Stimulated activated CD8-positive, alpha-beta memory T cell treated with anti-CD3 and anti-CD28 coated beads, Interleukin-7, amount 100 ng/mL, for 4 hours (primary cell): ENCODE results near the gene TMEM131L.

Source experiments
- DNase-seq, 2 donors: peaks; one replicate each; pipeline ENCODE4 v3.0.0-alpha.2; 2020; ENCODE audit warnings: low read depth in 2 of 2

The TMEM131L gene

DNA sequence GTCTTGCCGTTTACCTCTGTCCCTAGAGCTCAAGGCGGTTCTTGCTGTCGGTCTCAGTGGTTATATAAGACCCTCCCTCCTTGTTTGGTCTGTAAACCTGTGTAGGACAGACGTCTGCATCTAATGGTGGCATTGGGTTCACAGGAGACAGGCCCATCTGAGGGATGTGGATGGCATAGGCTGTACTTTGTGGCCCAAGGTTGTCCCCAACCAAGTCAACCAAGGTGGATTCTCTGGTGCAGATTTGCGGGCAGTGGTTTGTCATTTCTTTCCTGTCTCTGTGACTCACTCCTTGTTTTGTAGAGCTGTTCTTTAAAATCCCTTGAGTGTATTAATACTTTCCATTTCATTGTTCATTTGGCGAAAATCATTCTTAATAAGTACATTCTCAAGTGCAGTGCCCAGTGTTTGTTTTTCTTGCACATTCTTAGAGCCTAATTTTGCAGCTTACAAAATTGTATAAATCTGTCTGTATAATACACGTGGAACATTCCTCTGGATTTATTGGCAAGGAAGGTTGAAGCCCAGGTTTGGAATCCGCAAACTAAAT is 149.9 kb downstream of the TMEM131L start:
- DNase-seq: peak in 1 of 2 donors; percentile 13

DNA sequence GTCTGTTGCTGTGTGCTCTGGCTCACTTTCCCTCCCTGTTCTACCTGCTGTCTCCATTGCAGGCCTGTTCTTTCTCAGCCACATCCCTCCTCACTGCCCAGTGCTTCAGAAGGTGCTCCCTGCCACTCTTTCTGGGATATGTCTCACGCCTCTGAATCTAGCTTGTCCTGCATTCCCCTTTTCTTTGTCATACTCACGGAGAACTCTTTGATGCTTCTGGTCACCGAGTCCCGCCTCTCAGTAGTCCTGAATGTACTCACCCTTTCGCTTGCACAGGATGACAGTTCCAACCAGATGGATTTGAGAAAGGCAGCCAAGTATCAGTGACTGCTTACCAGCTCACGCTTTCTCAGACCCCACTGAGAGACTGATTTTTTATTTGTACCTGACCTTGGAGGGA is 152.7 kb downstream of the TMEM131L start:
- DNase-seq: no peak

DNA sequence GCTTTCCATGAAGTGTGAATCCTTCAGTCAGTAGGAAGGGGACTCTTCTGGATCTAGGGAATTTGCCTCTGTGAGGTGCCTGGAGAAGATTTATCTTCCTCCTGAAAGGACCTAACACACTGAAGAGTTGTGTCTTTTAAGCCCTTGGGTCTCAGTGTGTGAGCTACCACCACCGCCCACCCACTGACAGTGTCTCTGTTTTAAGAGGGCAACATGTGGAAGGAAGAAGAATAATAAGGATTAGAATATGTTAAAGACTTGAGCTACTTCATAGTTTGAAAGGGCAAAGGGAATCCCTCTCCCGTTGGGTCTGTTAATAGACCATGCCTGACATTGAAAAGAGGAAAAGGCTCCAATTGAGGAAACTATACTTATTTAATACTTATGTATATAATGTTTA is 153.7 kb downstream of the TMEM131L start:
- no peak for DNase-seq

- no peak for DNase-seq
These were observed 154.2 kb downstream of the TMEM131L start for GRCh38 chr4:153620352-153620751.

GRCh38 chr4:153622093-153622492 is 155.9 kb downstream of the TMEM131L start:
- no peak for DNase-seq

GRCh38 chr4:153622778-153623240 is 156.6 kb downstream of the TMEM131L start:
- DNase-seq: no peak

- DNase-seq: no peak
These were observed 157.3 kb downstream of the TMEM131L start for GRCh38 chr4:153623491-153623890.

- no peak for DNase-seq
These were observed 162.7 kb downstream of the TMEM131L start for GRCh38 chr4:153628796-153629315.

- no peak for DNase-seq
These were observed 163.6 kb downstream of the TMEM131L start for GRCh38 chr4:153629776-153630175.

DNA sequence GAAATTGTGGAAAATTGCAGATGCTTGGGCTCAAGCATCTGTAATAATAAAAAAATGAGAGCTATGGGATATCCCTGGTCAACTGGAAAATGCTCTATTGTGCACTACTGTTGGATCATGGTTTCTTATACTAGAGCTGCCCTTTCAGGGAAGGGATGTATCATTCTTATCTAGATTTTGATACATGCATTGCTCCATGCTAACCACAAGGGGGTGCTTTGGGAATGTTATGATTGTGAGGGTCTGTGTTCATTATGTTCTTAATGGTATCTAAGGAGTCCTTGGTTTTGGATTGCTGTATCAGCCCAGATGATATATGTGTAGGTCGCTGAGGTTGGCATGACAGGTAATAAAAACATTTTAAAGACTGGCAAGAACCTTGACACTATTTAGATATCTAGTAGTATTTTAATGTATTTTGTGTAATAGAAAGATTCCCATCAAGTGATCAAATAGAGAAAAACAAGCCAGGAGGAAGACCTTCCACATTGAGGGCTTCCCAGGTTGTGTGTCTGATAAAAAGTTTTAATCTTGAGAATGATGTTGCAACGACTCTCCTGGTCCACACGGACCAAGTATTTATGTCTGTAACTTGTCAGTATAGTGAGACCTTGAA is 168.7 kb downstream of the TMEM131L start:
- no peak for DNase-seq

DNA sequence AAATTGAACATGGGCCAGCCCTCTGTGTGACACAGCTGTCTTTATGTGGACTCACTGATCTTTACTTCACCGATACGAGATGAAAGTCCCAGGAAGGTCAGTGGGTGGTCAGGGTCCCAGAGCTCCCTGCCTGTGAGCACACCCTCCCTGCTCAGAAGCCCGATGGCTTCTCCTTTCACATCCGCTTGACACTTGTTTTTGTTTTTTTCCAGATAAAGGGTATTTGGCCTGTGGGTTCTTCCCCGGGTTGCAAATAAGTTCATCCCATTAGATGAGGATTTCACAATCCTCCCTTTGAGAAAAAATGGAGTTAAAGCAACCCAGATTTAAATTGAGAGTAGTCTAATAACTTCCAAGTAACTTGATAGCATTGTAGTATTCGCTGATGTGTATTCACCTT is 169.7 kb downstream of the TMEM131L start:
- no peak for DNase-seq

DNA sequence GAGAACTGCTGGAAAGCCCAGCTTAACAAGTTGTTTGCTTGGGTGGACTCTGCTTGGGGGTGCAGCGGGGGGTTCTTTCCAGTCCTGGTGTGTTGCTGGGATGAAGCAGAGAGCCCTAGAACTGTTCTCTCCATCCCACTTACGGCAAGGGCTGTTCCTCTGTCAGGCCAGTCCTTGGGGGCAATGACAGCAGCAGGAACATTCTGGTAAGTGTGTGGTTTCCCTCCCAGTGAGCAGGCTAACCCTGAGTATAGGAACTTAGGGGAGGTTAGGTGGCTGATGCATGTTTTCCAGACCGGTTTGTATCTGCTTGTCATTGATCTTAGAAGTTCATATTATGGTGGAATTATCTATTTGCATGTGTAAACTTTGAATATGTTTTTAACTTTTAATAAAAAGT is 171.0 kb downstream of the TMEM131L start:
- DNase-seq: no peak

DNA sequence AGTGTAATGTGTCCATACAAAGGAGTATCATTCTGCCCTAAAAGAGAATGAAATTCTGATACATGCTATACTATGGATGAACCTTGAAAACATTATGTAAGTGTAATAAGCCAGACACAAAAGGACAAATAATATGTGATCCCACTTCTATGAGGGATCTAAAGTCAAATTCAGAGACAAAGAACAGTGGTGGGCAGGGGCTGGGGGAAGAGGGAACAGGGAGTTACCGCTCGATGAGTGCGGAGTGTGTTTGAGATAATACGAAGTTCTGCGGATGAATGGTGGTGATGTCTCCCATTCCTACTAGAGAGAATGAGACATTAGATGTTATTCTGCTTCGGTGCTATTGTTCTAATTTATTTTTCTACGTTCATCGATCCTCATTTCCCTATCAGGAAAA is 171.9 kb downstream of the TMEM131L start:
- DNase-seq: no peak

DNA sequence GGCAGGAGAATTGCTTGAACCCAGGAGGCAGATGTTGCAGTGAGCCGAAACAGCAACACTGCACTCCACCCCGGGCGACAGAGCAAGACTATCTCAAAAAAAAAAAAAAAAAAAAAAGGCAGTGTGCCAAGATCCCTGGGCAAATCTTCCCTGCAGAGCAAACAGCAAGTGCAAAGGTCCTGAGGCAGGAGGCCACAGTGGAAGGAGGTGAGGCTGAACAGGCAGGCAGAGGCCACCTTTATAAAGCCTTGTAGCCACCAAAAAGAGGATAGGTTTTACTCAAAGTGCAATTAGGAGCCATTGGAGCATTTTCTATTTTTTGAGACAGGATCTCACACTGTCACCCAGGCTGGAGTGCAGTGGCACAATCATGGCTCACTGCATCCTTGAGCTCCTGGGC is 172.8 kb downstream of the TMEM131L start:
- DNase-seq: no peak

DNA sequence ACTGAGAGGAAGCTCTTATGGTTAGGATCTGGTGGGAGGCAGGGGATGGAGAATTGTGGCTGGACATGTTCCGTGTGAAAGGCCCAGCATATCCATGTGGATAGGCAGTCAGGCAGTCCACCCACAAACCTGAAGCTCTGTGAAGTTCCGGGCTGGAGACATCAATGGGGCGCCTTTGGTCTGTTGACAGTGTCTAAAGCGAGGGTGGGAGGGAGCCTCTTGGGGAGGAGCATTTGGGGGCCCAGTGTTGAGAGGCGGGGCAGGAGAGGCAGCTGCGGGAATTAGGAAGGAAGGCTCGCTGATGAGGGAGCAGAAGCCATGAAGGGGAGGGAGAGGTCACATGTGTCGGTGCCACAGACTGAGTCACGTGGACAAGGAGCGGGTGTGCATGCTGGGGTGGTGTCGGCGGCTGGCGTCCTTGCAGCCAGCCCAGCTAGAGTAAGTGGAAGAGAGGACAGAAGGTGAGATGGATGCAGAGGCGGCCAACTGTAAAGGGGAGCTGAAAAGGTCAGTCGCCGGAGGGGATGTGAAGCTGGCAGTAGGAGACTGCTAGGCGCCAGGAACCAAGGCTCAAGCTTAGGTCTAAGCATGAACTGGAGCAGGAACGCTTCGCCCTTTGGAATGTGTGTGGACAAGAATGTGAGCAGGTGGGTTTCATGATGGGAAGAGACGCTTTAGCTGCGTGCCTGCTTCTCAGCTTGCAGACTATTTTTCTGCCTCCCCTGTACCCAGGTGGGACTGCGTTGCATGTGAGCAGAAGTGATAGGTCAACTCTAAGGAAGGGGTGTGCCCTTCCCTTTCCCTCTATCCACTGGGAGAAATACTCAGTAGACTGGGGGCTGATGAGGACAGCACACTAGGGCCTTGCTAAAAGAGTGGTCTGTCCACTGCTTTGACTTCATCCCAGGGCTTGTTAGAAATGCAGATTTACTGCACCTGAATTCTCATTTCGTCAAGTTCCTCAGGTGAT is 174.0 kb downstream of the TMEM131L start:
- no peak for DNase-seq

DNA sequence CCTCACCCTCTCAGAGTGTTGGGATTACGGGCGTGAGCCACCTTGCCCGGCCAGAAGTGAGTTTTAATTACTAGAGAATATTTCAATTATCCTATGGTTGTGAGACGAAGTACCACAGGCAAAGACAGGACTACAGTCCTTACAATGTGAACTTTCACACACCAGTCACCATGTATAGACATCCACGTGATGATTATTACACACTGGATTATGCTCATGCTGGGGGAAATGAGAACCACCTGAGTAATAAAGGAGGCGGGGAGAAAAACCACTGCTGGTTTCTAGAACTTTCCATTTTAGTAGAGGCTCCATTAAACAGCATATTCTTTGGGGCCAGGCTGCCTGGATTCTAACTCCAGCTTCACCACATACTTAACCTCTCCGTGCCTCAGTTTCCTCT is 175.4 kb downstream of the TMEM131L start:
- DNase-seq: no peak

DNA sequence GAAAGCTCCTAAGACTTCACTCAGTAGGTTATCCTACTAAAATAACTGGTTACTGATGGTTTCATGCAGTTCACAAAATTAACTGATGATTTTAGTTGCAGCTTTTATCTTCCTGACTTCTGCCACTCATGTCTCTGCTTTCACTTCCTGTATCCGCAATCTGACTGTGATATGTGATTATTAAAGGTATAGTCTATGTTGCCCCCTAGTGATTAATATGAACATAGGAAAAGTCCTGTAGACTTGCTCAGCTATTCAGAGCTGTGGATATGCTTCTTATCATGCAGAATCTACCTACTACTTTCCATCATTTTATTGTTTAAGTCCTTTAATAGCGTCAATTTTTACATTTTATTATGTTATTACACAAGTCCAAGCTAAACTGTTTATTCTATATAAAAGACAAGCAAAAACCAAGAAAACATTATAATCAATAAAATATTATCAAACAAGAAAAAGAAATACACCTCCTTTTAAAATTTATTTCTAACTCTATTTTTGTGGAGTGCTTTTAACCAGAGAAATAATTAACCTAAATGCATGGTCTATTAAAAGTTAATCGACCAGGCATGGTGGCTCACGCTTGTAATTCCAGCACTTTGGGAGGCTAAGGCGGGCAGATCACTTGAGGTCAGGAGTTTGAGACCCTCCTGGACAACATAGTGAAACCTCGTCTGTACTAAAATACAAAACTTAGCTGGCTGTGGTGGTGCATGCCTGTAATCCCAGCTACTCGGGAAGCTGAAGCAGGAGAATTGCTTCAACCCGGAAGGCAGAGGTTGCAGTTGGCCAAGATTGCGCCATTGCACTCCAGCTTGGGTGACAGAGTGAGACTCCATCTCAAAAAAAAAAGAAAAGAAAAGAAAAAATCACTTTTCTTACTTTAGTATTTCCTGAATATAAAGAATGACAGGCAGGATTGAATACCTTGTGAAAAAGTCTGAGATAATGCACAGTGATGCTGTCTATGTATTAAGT is 177.5 kb downstream of the TMEM131L start:
- no peak for DNase-seq

DNA sequence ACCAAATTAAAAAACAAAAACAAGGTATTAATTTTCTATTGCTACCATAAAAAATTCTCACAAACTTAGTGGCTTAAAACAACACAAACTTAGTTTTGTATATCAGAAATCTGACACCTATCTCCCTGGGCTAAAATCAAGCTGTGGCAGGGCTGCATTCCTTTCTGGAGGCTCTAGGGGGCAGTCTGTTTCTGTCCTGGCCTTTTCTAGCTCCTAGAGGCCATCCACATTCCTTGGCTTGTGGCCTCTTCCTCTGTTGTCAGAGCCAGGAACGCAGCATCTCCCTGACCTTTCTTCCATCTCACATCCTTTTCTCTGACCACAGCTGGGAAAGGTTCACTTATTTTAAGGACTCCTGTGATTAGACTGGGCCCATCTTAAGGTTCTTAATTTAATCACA is 179.0 kb downstream of the TMEM131L start:
- no peak for DNase-seq

- DNase-seq: no peak
These were observed 180.1 kb downstream of the TMEM131L start for GRCh38 chr4:153646261-153646660.

DNA sequence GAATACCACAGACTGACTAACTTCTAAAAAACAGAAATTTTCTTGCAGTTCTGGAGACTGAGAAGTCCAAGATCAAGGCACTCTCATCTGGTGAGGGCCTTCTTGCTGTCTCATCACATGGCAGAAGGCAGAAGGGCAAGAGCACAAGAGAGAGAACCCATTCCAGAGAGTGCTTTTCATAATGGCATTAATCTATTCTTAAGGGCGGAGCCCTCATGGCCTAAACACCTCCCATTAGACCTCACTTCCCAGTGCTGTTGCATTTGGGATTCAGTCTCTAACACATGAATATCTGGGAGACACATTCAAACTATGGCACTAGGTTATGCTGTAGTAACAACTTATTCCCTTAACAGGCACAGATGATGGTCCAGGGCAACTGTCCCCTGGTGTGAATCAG is 180.8 kb downstream of the TMEM131L start:
- DNase-seq: no peak

- DNase-seq: no peak
These were observed 181.8 kb downstream of the TMEM131L start for GRCh38 chr4:153647975-153648374.
